ENCODE results near the gene EDEM3.

- TF ChIP-seq POLR2AphosphoS5 (IDR thresholded peaks at IDR 0.05; ENCODE audit: borderline replicate concordance, low read depth, low read length): no peak
- no peak for TF ChIP-seq EZH2 (IDR thresholded peaks at IDR 0.05)
- no peak for TF ChIP-seq FOXP2 (optimal IDR thresholded peaks at IDR 0.05; ENCODE audit: control extremely low read depth, extremely low read length, insufficient read depth)
These were observed 82.5 kb downstream of the EDEM3 start for GRCh38 chr1:184672013-184672726.

All from SK-N-MC (cell line).